Umbilical cord (tissue), 2 donors: ENCODE results near the gene CWF19L2. TPM values are rescaled to one million over a fixed set of nuclear protein-coding genes. Genes with fewer than 3 reads are reported as not detected.
"Not testable (repeated sequence)": the region's sequence is repeated elsewhere in the genome, so short reads cannot be mapped to it uniquely, and the experiment has no call there.

ENCODE experiments used
- DNase-seq: peaks from one replicate; pipeline ENCODE4 v3.0.0-alpha.2; 2015; ENCODE audit warnings: low spot score
- total RNA-seq: library from RNA; depleted of rRNA; stranded (reverse); fragments of >200 nt; gene quantifications from one replicate; pipeline ENCODE4 v1.2.3, GENCODE V29; 2014; ENCODE audit warnings: low replicate concordance; ENCODE audit not compliant: insufficient read depth

Gene CWF19L2
- 34.7 TPM for total RNA-seq

DNA sequence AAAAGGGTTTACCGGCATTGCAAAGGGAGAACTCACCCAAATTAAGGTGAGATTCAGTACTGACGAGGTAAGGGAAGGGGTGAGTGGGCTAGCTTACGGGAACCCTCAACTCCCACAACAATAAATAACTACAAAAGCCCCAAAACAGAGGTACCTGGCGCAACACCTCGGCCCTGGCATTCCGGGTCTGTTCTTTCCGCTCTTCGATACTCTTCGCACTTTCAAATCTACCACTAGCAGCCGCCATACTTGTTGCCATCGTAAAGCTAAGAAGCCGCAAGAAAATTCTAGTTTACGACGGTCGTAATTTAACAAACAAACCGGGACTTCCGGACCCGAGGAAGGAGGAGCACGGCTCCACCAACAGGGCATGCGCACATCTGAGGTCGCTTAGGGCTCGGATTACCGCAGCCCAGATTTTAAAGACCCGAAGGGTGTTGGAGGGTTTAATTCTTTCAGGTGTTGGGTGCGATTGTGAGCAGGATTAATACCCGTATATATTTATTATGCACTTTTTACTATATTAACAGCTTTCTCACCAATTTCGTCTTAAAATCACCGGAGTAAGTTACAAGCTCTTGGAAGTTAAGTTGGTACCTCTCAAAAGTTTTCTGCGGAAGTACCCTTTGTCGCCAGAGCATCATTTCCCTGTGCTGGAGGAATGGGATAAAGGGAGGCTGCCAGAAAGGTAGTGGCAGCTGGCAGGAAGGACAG is at the start of gene CWF19L2:
CWF19L2 (minus strand) TSS at position 268 of the 714 bp plus-strand sequence; CDS start at position 259, 9 bp downstream.
- peak; percentile 98 for DNase-seq

DNA sequence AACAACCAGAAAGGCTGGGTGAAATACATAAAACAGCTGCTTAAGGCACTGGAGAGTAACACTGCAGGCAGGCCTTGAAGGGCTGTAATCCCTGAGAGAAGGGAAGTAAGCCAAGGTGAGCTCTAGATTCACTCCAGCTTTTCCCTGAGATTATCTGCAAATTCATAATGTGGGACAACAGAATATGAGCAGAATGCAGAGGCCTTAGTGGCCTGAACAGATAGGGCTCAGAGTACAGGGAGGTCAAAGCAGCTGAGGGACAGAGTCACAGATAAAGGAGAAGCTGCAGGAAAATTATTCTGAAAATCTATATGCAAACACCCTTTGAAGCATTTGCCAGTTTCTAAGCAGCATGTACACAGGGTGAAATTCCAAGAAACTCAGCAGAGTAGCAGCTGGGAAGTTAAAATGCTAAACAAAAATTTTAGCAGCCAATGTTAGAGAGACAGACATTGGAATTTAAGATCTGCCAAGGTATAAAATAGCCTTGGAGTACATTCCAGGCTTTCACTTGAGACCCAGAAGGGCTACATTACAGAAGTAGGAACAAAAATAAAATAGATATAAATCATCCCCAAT is 48.1 kb upstream of the CWF19L2 start:
- peak; percentile 71 for DNase-seq

DNA sequence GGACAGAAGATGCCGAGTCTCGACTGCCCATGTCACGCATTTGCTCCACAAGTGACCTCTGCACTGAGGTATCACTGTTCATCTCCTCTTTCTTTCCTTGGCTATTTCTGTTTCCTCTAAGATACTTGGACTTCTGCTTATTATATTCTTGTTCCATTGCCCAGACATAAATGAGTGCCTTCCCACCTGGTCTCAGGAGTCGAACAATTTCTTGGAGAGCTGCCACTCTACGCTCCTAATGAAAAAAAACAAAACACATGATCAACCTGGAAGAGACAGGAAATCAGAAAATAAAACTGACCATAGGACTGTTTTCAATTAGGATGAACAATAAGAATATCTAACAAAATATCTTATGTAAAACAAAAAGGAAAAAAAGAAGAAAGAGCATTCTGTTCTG is 47.4 kb upstream of the CWF19L2 start:
- no peak for DNase-seq

DNA sequence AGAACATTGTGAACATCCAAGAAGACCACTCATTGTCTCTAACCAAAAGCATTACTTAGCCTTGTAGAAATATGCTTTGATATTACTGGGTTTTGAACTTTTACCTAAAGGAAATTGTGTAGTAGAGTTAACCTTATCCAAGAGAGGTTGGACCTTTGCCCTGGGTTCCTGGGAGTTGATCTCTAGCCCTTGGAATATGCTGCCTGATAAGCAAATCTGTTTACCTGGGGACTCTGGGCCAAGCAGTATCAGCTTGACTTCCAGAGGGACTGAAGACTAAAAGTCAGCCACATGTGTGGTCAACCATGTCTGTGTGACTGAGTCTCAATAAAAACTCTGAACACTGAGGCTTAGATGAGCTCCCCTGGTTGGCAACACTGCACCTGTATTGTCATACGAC is 44.1 kb upstream of the CWF19L2 start:
- DNase-seq = no peak

DNA sequence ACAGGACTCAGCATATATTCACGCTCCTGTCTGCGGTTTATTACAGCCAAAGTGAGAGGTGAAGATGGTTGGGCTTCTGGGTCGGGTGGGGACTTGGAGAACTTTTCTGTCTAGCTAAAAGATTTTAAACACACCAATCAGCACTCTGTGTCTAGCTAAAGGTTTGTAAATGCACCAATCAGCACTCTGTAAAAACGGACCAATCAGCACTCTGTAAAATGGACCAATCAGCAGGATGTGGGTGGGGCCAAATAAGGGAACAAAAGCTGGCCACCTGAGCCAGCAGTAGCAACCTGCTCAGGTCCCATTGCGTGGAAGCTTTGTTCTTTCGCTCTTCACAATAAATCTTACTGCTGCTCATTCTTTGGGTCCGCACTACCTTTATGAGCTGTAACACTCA is 39.7 kb upstream of the CWF19L2 start:
- DNase-seq = not testable (repeated sequence)

DNA sequence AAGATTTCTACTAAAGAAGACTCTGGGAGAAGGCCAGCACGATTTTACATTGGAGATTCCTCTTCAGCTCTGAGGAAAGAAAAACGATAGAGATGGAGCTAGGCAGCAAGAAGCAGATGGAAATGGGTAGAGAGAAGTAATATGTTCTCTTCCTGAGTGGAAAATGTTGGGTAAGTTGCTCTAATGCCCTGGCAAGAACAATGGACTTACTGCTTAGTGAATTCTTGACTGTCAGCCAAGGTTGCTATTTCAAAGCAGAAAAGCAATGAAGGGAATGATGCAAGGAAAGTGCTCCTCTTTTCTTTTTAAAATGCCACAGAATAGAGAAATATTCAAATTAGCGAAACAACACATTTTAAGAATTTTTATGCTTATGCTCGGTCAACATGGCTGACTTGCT is 38.4 kb upstream of the CWF19L2 start:
- peak; percentile 34 for DNase-seq

DNA sequence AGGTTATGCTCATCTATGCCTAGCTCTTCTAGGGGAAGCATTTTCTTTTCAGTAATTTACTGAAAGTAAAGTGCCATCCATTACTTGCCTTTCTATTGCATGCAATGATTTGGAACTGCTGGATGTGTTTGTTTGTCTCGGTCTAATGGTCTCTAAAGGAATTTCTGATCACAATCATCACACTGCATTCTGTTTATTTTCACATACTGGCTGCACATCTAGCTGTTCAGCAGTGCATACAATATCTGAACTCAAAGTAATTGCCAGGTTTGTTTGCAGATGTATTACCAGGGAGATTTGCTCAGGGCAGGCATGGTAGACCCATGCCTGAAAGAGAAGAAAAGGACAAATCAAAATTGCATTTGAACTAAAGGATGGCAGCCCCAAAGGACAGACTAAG is 36.4 kb upstream of the CWF19L2 start:
- no peak for DNase-seq

DNA sequence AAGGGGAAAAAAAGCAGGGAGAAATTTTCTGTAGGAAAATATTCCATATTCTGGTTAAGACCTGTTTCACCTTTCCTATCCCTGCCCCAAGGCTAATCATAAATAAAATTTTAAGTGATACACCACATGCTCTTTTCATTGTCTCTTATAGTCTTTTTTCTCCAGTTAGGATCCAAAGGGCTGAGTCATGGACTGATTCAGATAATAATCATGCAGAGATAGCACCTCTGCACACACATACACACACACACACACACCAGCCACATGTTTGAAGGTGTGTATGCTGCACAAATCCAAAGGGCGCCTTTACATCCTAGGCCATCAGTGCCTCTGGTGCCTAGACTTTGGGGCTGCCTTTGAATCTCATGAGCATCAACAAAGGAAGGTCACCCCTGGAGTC is 35.5 kb upstream of the CWF19L2 start:
- no peak for DNase-seq

DNA sequence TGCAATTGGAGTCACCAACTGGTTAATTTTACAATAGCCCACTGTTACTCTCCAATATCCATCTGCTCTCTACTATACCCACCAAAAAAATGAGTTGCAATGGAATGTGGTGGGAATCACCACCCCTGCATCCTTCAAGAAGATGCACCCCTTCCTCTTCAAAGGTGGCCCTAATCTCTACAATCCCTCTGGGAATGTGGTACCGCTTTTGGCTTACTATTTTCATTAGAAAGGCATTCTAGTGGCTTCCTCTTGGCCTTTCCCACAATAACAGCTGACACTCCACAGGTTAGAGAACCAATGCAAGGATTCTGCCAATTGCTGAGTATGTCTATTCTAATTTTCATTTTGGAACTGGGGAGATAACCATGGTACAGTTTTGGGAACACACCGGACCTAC is 33.2 kb upstream of the CWF19L2 start:
- no peak for DNase-seq

DNA sequence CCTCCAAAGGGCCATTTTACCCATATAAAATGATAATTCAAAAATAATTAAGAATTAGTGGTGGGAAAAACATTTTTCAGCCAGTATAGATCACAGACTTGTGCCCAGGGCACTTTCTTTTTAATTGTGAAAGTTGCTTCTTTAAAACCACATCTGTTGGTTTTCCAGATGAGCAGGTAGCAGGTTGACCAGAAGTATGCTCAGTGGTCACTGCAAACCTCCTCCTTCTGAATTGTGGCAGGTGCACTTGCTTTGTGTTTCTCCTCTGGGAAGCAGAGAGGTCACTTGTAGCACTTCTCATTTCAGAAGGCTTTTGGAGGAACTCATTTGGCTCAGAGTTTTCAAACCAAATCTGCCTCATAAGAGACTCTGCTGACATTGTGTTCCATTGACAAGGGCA is 24.6 kb upstream of the CWF19L2 start:
- DNase-seq = no peak

DNA sequence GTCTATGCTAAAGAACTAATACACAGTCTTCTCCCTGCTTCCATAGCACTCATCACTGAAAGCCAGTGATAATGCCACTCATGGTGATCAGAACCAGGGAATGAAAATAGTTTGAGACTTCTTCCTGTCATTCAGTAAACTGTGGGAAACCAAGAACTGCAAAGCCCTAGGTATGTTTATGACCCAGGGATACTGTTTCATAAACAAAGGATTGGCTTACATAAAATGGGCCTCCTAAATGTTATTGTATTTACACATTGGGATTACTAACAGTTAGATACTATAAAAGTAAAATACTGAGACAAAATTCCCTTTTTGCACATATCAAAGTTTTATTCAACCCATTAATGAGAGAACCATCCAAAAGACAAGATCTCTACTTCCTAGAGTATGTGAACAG is 21.3 kb upstream of the CWF19L2 start:
- no peak for DNase-seq

DNA sequence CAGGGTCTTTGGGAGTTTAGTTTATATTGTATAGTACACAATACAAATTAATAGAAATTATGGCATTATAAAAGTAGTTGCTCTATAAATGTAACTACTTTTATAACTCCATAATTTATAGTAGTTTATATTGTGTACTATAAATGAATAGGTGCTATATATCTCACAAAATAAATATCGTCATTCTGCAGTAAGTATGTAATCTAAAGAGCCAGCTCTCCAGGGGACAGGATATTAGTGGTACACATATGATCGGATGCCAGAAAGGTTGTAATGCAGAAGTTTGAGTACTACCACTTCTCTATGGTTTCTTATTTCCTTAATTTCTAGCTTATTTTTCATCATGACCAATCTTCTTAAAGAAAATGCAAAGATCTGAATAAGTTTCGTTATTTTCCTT is 20.2 kb upstream of the CWF19L2 start:
- DNase-seq = no peak

DNA sequence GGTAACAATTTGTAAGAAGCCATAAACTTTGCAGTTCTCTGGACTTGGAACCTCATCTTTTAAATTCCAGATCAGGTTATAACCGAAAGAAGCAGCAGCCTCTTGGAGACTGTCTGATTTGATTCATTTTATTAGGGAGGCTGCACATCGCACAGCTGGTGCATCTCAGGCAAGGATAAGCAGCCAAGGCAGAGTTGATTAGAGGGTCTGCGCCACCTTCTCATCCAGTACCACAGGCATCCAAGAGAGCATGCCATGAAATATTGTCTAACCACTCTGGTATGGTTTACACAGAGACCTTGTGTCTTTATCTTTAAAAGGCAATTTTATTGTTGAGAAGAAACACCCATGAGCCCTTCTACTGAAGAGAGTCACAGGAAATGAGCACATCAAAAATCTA is 16.2 kb upstream of the CWF19L2 start:
- DNase-seq = no peak

DNA sequence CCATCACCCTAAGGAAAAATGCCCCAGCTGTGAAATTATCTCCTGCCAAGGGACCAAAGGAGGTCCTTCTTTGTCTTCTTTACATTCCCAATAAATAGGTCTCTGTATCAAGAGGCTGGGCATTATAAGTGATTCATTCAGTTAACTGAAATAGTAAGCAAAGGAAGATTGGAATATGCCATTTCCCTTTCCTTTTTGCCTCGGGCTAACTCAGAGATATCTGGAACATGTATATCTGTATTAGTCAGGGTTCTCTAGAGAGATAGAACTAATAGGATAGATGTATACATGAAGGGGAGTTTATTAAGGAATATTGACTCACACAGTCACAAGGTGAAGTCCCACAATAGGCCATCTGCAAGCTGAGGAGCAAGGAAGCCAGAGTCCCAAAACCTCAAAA is 15.3 kb upstream of the CWF19L2 start:
- DNase-seq = no peak

DNA sequence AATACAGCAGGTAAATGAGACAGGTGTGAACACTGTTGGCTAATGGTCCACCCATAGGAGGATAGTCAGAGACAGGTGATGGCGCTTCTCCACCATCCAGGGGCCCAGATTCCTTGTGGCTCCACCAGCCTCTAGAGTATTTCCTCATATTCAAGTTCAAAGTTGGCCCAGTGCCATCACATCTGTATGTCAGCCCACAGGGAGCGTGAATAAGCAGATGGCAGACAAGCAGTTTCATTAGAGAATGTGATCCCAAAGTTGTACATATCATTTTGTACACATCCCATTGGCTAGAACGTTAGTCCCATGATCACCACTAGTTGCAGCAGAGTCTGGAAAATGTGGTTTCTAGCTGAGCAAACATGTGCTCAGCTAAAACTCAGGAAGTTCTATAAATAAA is 11.0 kb upstream of the CWF19L2 start:
- DNase-seq = no peak

DNA sequence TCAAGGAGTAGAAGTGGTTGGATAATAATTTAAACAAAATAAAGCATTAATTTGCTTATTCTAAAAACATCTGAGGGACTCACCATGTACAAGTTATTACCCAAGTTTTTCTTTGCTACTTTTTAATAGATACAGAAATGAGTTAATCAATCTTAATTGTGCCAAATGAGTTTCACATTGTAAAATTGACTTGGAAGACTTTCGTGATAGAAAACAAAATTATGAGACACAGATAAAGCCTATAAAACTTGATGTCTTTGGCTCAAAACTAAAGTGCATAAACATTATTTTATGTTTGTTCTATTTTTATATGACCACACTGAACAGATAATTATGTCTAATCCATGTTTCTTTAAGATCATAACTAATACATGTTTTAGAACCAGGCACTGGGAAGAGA is 10.1 kb upstream of the CWF19L2 start:
- no peak for DNase-seq

DNA sequence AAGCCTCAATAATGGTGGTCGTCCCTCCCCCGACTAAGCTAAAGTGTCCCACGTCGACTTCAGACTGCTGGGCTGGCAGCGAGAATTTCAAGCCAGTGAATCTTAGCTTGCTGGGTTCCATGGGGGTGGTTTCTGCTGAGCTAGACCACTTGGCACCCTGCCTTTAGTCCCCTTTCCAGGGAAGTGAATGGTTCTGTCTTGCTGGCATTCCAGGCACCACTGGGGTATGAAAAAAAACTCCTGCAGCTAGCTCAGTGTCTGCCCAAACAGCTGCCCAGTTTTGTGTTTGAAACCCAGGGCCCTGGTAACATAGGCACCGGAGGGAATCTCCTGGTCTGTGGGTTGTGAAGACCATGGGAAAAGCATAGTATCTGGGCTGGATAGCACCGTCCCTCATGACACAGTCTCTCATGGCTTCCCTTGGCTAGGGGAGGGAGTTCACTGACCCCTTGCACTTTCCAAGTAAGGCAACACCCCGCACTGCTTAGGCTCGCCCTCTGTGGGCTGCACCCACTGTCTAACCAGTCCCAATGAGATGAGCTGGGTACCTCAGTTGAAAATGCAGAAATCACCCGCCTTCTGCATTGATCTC is 8.7 kb upstream of the CWF19L2 start:
- DNase-seq = not testable (repeated sequence)

DNA sequence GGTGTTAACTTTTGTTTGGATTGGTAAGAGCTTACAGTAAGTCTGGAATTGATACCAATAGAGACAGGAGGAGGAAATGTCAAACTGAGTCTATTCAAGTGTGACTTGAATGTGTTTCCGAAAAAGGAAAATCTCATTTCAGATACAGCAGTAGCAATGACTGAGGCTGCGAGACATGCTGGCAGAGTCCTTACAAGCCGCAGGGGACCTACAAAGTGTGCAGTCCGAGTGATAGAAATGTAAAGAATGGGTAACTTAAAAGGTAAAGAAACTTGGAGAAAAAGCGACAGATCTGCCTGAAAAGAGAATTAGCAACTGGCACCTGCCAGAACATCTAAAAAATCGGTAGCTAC is 444 bp downstream of the CWF19L2 start:
- DNase-seq = no peak

DNA sequence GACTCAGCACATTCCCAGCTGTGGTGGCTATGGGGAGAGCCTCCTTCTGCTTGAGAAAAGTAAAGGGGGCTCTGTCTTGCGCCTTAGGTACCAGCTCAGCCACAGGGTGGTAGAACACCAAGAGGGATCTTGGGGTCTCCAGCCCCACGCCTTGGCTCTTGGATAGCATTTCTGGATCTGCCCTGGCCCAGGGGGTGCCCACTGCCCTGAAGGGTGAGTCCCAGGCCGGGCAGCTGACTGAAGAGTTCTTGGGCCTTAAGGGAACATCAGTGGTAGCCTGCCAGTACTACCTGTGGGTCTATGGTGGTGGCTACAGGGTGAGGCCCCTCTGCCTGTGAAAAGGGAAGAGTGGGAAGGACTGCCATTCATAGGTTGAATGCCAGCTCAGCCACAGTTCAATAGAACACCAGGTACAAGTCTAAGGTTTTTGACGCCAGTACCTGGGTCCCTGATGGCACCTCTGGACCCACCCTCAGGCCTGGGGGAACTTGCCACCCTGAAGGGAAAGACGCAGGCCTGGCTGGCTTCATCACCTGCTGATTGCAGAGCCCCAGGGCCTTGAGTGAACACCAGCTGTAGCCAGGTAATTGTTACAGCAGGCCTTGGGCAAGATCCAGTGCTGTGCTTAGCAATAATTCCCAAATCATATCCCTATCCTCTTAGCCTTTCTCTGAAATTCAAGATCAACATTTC is 3.9 kb downstream of the CWF19L2 start:
- no peak for DNase-seq

DNA sequence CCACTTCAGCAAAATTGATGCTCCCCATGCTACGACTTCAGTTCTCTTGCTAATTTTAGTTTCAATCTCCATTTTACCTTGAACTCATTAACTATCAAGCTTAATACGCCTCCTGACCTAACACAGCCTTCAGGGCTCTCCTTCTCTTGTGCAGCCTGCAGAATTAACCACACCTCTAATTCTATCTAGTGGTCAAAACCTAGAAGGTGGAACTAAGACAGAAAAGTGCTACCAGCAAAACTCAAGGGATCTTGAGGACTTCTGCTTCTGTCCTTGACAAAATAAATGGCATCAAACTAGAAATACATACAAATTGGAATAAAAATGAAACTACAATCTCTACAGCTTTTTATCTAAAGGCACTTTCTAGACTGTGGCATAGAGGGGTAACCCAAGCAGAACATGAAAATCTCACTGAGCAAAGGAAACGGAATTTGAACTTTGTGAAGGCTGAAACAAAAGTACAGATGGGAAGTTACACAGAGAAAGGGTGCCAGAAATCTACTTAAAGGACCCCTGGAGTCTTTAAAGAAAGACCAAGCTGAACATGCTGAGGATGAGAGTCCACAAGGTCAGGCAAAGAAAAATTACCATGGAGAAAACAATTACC is 10.7 kb downstream of the CWF19L2 start:
- DNase-seq = no peak

DNA sequence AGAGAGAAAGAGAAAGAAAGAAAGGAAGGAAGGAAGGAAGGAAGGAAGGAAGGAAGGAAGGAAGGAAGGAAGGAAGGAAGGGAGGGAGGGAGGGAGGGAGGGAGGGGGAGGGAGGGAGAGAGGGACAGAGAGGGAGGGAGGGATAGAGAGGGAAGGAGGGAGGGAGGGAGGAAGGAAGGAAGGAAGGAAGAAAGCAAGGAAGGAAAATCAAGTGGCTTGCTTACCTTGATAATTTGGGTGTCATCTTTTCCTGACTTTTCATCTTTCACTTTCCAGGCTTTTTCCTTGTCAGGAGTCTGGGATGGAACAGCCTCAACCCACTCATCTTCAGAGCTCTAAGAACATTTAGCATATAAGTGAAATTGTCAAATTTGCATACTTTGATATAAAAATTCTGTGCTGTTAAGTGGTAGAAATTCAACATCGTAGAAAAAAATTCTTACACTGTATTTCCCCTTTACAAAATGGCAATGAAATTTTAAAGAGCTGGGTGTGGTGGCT is 14.9 kb downstream of the CWF19L2 start:
- no peak for DNase-seq

DNA sequence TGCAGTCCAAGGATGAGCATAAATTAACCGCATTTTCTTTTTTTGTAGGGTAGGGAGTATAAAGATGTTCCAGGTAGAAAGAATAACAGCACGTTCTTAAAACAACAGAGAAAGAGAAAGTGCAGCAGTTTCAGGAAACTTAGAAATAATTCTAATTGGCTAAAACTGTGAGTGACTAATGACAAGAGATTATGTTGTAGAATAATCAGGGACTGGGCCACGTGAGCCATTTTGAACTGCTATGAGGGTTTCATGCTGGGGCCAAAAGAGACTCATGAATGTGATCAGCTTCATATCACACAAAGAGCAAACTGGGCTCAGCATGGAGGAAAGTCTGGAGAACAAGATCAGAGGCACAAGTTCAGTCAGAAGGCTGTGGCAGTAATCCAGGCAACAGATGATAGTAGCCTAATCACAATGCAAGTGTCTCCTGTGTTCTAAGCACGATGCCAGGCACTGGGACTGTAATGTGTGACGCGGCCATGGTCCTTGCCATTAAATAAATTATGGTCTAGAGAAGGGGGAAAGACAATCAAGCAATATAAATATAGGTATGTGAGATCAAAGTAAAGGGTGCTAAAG is 17.9 kb downstream of the CWF19L2 start:
- DNase-seq = no peak
